Neural crest cell (in vitro differentiated cells): ENCODE results near the gene CREB5. TPM values are rescaled to one million over a fixed set of nuclear protein-coding genes. Genes with fewer than 3 reads are reported as not detected.

ENCODE experiments used
- DNase-seq: peaks from one replicate; pipeline ENCODE4 v3.0.0; 2021; ENCODE audit warnings: low read depth, mixed read lengths, low spot score
- H3K27ac Mint-ChIP-seq: one replicate; pipeline ENCODE4 v1.8.0; 2021; ENCODE audit warnings: mild to moderate bottlenecking, mixed read lengths; ENCODE audit not compliant: unreplicated experiment
- H3K27me3 Mint-ChIP-seq: 2 replicates; pipeline ENCODE4 v1.8.0; 2021; ENCODE audit warnings: low read depth, mild to moderate bottlenecking, mixed read lengths
- H3K36me3 Mint-ChIP-seq: 2 replicates; pipeline ENCODE4 v1.8.0; 2021; ENCODE audit warnings: low read depth, mild to moderate bottlenecking, mixed read lengths
- H3K4me1 Mint-ChIP-seq: 2 replicates; pipeline ENCODE4 v1.8.0; 2021; ENCODE audit warnings: mixed read lengths
- H3K4me3 Mint-ChIP-seq: one replicate; pipeline ENCODE4 v1.8.0; 2021; ENCODE audit warnings: mild to moderate bottlenecking, mixed read lengths
- H3K9me3 Mint-ChIP-seq: 2 replicates; pipeline ENCODE4 v1.8.0; 2021; ENCODE audit warnings: mixed read lengths
- total RNA-seq: library from RNA; stranded (reverse); gene quantifications from 2 replicates; pipeline ENCODE4 v1.2.1, GENCODE V29; 2021
- TF ChIP-seq, protein P1 (sequence below): fragments of 200-600 bp; sonication (generic); conservative IDR thresholded peaks from 2 replicates; pipeline ENCODE4 v1.5.0; 2021; ENCODE audit warnings: antibody characterized with exemption, mild to moderate bottlenecking

CREB5 gene
- total RNA-seq, 1 donor from 2014 or later = 8.3 TPM

DNA sequence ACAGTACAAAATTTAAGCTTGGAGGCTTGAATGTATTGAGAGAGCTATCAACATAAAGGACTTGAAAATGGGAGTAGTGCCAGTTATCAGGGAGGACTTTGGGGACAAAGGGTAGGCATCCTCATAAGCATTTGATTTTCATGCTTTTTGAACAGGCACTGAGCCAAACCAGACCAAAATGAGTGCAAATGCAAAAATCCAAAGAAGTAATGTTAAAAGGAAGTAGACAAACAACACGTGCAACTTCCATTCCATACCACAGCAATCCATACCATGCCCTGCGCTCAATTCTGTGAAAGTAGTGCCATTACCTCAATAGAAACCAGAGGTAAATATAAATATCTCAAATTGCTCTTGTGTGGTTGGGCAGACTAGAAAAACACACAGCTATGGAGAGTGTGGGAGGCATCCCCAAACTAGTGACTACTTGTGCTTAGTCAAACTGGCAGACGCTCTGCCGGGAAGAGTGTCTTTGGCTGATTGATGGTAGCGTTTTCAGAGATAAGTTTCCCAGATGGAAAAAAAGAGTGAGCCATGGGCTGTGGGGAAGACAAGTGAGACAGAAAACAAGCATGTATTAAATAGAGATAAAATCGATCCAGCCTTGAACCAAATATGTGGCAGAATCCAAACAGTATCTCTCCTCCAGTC is 161.5 kb downstream of the CREB5 start:
- H3K9me3 Mint-ChIP-seq = no peaks in the 10 kb centered on the region
- H3K4me1 Mint-ChIP-seq = peaks cover 5% of the 10 kb centered on the region
- H3K27ac Mint-ChIP-seq = no peak overlapping the region
- no peak overlapping the region for H3K4me3 Mint-ChIP-seq
- H3K27me3 Mint-ChIP-seq = no peaks in the 10 kb centered on the region
- no peaks in the 10 kb centered on the region for H3K36me3 Mint-ChIP-seq
- no peak for DNase-seq
- TF ChIP-seq, protein P1, sequence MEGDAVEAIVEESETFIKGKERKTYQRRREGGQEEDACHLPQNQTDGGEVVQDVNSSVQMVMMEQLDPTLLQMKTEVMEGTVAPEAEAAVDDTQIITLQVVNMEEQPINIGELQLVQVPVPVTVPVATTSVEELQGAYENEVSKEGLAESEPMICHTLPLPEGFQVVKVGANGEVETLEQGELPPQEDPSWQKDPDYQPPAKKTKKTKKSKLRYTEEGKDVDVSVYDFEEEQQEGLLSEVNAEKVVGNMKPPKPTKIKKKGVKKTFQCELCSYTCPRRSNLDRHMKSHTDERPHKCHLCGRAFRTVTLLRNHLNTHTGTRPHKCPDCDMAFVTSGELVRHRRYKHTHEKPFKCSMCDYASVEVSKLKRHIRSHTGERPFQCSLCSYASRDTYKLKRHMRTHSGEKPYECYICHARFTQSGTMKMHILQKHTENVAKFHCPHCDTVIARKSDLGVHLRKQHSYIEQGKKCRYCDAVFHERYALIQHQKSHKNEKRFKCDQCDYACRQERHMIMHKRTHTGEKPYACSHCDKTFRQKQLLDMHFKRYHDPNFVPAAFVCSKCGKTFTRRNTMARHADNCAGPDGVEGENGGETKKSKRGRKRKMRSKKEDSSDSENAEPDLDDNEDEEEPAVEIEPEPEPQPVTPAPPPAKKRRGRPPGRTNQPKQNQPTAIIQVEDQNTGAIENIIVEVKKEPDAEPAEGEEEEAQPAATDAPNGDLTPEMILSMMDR = no peak

DNA sequence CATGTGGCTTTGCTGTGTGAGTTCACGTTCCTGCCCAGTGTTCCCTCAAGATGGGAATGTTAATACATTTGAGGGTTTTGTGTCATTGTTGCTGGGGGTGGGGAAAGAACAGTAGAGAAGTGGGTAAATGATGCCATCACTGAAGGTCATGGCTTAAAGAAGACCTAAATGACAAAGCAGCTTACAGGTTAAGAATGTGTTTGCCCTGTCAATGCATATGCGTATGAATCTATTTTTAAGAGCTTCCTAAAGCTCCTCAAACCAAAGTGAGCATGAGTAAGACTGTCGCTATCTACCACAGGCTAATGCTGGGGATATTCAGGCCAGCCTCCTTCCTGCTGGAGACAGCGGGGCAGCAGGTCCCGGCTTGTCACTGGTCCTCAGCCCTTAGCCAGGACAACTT is 162.9 kb downstream of the CREB5 start:
- no peaks in the 10 kb centered on the region for H3K9me3 Mint-ChIP-seq
- TF ChIP-seq, protein P1 = no peak
- peaks cover 5% of the 10 kb centered on the region for H3K4me1 Mint-ChIP-seq
- DNase-seq = no peak
- H3K27me3 Mint-ChIP-seq = no peaks in the 10 kb centered on the region
- no peaks in the 10 kb centered on the region for H3K36me3 Mint-ChIP-seq
- no peak overlapping the region for H3K4me3 Mint-ChIP-seq
- no peak overlapping the region for H3K27ac Mint-ChIP-seq

DNA sequence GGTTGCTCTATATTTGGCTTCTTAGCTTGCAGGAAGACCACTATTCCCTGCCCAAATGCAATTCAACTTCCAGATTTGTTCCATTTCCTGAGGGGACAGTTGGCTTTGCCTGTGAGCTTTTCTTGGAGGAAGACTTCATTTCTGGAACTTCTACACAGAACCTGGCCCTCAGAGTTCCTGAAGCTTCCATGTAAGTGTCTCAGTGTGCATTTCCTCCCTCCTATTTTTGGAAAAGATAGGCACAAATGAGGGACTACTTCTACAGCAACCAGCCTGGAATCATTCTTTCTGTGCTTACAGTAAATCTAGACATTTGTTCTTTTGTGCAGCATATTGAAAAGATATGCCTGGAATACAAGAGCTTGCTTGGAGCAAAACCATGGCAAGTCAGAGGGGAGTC is 164.3 kb downstream of the CREB5 start:
- H3K27ac Mint-ChIP-seq = no peak overlapping the region
- TF ChIP-seq, protein P1 = no peak
- H3K36me3 Mint-ChIP-seq = no peaks in the 10 kb centered on the region
- no peaks in the 10 kb centered on the region for H3K27me3 Mint-ChIP-seq
- H3K9me3 Mint-ChIP-seq = no peaks in the 10 kb centered on the region
- no peak overlapping the region for H3K4me3 Mint-ChIP-seq
- H3K4me1 Mint-ChIP-seq = peaks cover 5% of the 10 kb centered on the region
- no peak for DNase-seq

DNA sequence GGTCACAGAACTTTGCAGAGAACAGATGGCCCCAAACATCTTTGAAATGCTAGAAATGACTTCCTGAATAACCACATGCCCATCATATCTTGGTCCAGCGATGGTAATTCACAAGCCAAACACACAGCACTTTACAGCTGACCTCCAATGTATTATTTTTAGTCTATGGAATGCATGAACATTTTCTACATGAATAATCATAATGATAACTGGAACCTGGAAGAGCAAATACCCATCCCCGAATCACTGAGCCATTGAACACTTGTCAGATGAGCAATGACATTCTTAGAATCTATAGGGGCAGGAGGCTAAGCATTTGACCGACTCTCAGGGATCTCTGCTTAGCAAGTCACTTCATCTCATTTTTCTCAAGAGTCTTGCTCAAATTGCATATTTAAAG is 167.3 kb downstream of the CREB5 start:
- no peaks in the 10 kb centered on the region for H3K4me1 Mint-ChIP-seq
- no peaks in the 10 kb centered on the region for H3K9me3 Mint-ChIP-seq
- TF ChIP-seq, protein P1 = no peak
- H3K36me3 Mint-ChIP-seq = no peaks in the 10 kb centered on the region
- no peaks in the 10 kb centered on the region for H3K27me3 Mint-ChIP-seq
- H3K27ac Mint-ChIP-seq = no peak overlapping the region
- H3K4me3 Mint-ChIP-seq = no peak overlapping the region
- DNase-seq = no peak

DNA sequence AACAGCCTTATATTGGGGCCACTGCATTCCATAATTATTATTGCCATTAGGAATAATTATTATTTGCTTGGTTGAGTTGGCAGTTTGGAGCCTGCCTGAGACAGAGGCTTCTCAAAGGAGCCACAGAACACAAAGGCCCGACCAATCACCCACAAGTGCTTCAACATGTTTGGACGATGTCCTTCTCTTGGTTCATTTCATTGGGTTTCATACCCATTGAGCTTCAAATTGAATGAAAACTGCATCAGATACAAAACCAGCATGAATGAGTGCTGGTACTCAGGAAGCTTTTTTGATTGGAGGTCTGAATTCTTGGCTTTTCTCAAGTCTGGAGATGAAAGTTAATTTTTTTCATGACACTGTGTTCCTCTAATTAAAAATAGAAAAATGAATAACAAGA is 168.3 kb downstream of the CREB5 start:
- H3K36me3 Mint-ChIP-seq = no peaks in the 10 kb centered on the region
- H3K4me3 Mint-ChIP-seq = no peak overlapping the region
- DNase-seq = no peak
- TF ChIP-seq, protein P1 = no peak
- no peak overlapping the region for H3K27ac Mint-ChIP-seq
- H3K27me3 Mint-ChIP-seq = no peaks in the 10 kb centered on the region
- H3K4me1 Mint-ChIP-seq = no peaks in the 10 kb centered on the region
- no peaks in the 10 kb centered on the region for H3K9me3 Mint-ChIP-seq
